Endometrial microvascular endothelial cells (primary cell): ENCODE measurements around the gene HOXA10. TPM values are rescaled to one million over a fixed set of nuclear protein-coding genes. Genes with fewer than 3 reads are reported as not detected.

Source experiments
- in situ Hi-C: cut with HindIII; loops from 2 replicates; pipeline ENCODE4 v1.10.0; 2017; ENCODE audit warnings: low sequenced_read_pairs, low pct_unique_long_range_greater_than_20kb; ENCODE audit errors: inconsistent ontology term
- total RNA-seq: library from RNA; depleted of rRNA; stranded (reverse); fragments of >200 nt; gene quantifications from one replicate; pipeline ENCODE4 v1.2.3, GENCODE V29; 2015; ENCODE audit errors: inconsistent ontology term

The HOXA10 gene
- total RNA-seq, 1 donor from 2014 or later = 9.8 TPM

GRCh38 chr7:27129729-27130539 is 44.2 kb downstream of the HOXA10 start:
- in situ Hi-C loops = loop anchor here (5.0 kb wide), 1 partner anchor 38 kb away; no protein-coding TSS in a partner anchor

GRCh38 chr7:27128776-27129728 is 45.1 kb downstream of the HOXA10 start:
- in situ Hi-C loops = loop anchor here (5.0 kb wide), 1 partner anchor 37 kb away; no protein-coding TSS in a partner anchor

GRCh38 chr7:27128034-27128433 is 46.1 kb downstream of the HOXA10 start:
- in situ Hi-C loops = loop anchor here (5.0 kb wide), 1 partner anchor 36 kb away; no protein-coding TSS in a partner anchor

- in situ Hi-C loops = loop anchor here (5.0 kb wide), 1 partner anchor 34 kb away; no protein-coding TSS in a partner anchor
These were observed 47.4 kb downstream of the HOXA10 start for GRCh38 chr7:27126596-27127327.

DNA sequence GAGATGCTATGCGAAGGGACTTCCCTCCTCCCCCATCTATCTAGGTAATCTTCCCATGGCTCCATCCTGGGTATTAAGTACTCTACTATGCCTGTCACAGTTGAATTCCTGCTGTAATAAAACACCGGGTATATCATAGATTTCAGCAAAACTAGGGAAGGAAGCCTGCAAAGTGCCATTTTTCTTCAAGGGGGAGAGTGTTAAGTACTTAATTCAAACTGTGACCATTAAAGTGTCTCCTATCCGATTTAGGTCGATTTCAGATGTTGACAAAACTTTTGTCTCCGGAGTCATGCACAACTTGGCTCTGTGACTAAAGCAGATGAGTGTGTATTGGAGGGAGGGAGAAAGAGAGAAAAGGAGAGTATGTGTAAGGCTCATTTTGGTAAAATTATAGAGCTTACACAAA is 48.1 kb downstream of the HOXA10 start:
- in situ Hi-C loops = loop anchor here (5.0 kb wide), 1 partner anchor 34 kb away; no protein-coding TSS in a partner anchor

- in situ Hi-C loops = loop anchor here (5.0 kb wide), 1 partner anchor 33 kb away; no protein-coding TSS in a partner anchor
These were observed 49.0 kb downstream of the HOXA10 start for GRCh38 chr7:27124902-27125689.

DNA sequence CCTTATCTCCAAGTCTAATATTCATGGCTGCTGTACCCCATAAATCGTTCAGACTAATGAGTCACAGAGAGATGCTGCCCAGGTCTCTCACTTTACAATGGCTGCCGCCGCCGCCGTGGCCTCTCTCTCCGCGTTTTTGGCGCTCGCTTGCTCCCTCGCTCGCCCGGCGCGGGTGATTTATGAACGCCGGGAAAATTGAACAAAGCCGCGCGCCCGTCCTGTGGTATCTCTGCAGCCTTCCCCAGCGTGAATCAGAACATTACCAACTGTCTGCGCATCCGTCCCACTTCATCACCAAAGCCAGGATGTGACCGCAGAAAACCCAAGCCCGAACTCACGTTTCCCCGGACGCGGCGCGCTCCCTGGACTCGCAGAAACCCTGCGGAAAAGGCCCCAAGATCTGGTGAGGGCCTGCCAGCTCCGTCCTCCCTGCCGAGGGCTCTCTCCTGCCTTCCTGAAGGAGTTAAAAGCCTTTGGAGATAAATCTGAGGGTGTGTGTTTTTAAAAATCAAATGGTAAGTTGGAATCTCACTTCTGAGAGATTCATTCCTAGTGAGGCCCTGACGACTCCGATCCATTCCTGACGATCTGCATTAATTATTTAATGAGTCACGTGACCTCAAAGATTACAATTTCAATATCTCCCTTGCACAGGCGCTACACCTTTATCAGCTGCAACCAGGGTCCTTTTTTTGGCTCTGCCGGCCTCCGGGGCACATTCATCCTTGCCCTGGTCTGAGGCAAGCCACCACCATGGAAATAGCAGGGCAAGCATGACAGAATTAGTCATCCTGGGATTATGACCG is 49.8 kb downstream of the HOXA10 start:
- in situ Hi-C loops = no loop called here

- in situ Hi-C loops = no loop called here
These were observed 50.6 kb downstream of the HOXA10 start for GRCh38 chr7:27123477-27124053.

GRCh38 chr7:27123007-27123476 is 51.1 kb downstream of the HOXA10 start:
- in situ Hi-C loops = no loop called here

GRCh38 chr7:27122077-27122910 is 51.8 kb downstream of the HOXA10 start:
- in situ Hi-C loops = no loop called here

DNA sequence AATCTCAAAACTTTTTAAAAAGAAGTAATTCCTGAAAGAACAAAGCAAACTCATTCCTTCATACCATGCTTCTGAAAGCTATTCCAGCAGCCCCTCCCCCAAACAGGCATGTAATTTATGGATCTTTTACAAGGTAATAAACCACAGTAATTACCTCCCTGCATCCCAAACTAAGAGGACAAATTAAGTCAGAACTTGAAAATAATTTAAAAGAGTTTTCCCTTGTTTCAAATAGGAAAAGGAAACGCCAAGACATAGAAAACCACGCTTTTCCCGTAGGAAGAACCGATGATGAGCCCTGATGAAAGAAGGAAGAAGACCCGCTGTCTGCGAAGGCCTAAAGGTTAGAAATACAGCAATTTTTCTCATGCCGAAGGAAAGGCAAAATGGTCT is 52.4 kb downstream of the HOXA10 start:
- in situ Hi-C loops = no loop called here

Other genes starting within 250 kb of the HOXA10 start
- gene HOXA1, start 78.3 kb downstream of the HOXA10 start, total RNA-seq = 0.65 TPM
- not detected for gene HOXA2, start 71.6 kb downstream of the HOXA10 start, total RNA-seq
- gene HOXA4, start 43.6 kb downstream of the HOXA10 start, total RNA-seq = 0.93 TPM
- 4.4 TPM for gene HOXA5, start 30.6 kb downstream of the HOXA10 start, total RNA-seq
- 6.0 TPM for gene HOXA6, start 26.5 kb downstream of the HOXA10 start, total RNA-seq
- gene HOXA3, start 21.7 kb downstream of the HOXA10 start, total RNA-seq = 6.6 TPM
- gene HOXA7, start 17.6 kb downstream of the HOXA10 start, total RNA-seq = 10.0 TPM
- 47.0 TPM for gene HOXA9, start 8.8 kb downstream of the HOXA10 start, total RNA-seq
- gene HOXA11, start 10.9 kb upstream of the HOXA10 start, total RNA-seq = 7.3 TPM
- 0.09 TPM for gene HOXA13, start 25.8 kb upstream of the HOXA10 start, total RNA-seq
- not detected for gene EVX1, start 68.5 kb upstream of the HOXA10 start, total RNA-seq